Large intestine (tissue), 3 donors: ENCODE results near the gene TMEM178B. TPM values are rescaled to one million over a fixed set of nuclear protein-coding genes. Genes with fewer than 3 reads are reported as not detected.

Experiments
- DNase-seq, 2 donors: peaks; one replicate each; pipeline versions ENCODE4 v3.0.0 to v3.0.0-alpha.2; 2013
- H3K27ac ChIP-seq: one replicate; pipeline ENCODE4 v1.5.1; 2013; ENCODE audit warnings: low read length
- H3K27me3 ChIP-seq: 2 replicates; pipeline ENCODE4 v1.6.1; 2013; ENCODE audit warnings: low read length; ENCODE audit not compliant: control insufficient read depth, insufficient read depth
- H3K36me3 ChIP-seq: 2 replicates; pipeline ENCODE4 v1.6.1; 2013; ENCODE audit warnings: low read length; ENCODE audit not compliant: control insufficient read depth, insufficient read depth
- H3K4me1 ChIP-seq: one replicate; pipeline ENCODE4 v1.6.1; 2013; ENCODE audit warnings: low read length; ENCODE audit not compliant: control insufficient read depth, insufficient read depth
- H3K4me3 ChIP-seq: one replicate; pipeline ENCODE4 v1.5.1; 2013; ENCODE audit warnings: low read length
- H3K9me3 ChIP-seq: one replicate; pipeline ENCODE4 v1.6.1; 2013; ENCODE audit warnings: mild to moderate bottlenecking, low read depth, low read length, moderate library complexity; ENCODE audit not compliant: control insufficient read depth
- WGBS: methylation state at CpG from one replicate; pipeline ENCODE4 v1.1.5; 2013; ENCODE audit warnings: low lambda C conversion rate; ENCODE audit not compliant: insufficient coverage; 5-methylcytosine and 5-hydroxymethylcytosine counted together
- polyA plus RNA-seq: library from polyadenylated mRNA; unstranded; fragments of 120-200 nt; gene quantifications from one replicate; pipeline ENCODE4 v1.2.1, GENCODE V29; 2013

The TMEM178B gene
- polyA plus RNA-seq, 1 donor = 2.2 TPM

DNA sequence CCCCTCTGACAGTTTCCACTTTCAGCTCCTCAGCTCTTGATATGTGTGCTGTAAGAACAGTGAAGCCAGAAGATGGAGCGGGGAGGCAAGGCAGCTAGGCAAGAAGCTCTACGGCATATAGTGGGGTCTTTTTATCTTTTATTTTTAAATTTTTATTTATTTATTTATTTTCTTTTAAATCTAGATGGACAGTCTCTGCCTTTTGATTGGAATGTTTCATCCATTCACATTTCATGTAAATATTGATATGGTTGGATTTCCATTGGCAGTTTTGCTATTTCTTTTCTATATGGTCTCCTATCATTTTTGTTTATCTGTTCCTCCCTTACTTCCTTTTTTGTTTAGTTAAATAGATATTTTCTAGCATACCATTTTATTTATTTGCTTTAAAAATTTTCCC lies 183.7 kb downstream of the TMEM178B start:
- no peak overlapping the region for H3K27ac ChIP-seq
- no peaks in the 10 kb centered on the region for H3K36me3 ChIP-seq
- H3K4me3 ChIP-seq = no peak overlapping the region
- WGBS = 0% methylated on average over 1 of the region's 2 CpGs
- no peaks in the 10 kb centered on the region for H3K4me1 ChIP-seq
- no peaks in the 10 kb centered on the region for H3K27me3 ChIP-seq
- no peak for DNase-seq
- H3K9me3 ChIP-seq = no peaks in the 10 kb centered on the region

- Histone ChIP-seq H3K27ac (no peak overlapping the region), H3K36me3 (no peaks in the 10 kb centered on the region), H3K27me3 (no peaks in the 10 kb centered on the region), H3K4me3 (no peak overlapping the region), H3K9me3 (no peaks in the 10 kb centered on the region), H3K4me1 (no peaks in the 10 kb centered on the region)
- DNase-seq = no peak
- 57% methylated on average over 5 of the region's 5 CpGs for WGBS
Measured at GRCh38 chr7:141258559-141258958, 184.7 kb downstream of the TMEM178B start.

DNA sequence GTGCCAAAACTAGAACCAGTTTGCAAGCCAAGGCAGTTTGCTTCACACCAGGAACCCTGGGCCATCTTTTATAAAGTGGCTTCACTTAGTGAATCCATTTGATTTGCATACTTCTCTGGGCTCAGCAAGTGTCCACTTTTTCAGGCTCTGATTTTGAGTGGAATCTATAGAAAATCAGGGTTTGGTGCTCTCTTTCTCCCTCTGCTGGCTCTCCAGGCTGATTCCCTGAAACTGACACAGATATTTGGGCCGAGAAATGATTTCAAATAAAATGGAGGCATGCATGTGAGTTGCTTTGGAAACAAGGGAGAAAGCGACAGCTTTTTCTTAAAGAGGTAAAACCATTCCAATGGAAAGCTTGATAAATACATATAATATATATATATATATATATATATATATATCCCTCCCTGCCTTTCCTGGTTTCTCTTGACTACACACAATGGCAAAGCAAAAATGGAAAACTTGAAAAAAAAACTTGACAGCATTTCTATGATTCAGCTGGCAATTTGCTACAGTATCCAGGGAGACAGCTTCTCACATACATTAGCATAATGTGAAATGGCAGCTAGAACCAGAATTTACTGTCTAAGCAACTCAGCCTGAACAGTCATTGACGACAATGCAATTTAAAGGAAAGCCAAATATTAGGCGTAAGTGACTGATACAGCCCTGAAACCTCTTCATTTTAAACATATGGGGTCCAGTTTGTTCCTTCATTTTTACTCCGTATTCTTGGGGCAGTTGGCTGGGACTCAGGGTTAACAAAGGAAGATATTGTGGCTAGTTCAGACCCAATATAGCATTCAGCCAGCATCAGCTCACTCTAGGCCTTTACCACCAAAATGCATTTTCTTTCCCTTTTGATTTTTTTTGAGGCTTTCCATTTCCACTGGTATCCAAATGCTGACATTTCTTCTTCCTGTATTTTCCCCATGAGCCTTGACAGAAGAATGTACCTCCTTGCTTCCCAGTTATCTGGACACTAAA lies 188.5 kb downstream of the TMEM178B start:
- H3K27me3 ChIP-seq = no peaks in the 10 kb centered on the region
- H3K4me3 ChIP-seq = no peak overlapping the region
- no peak overlapping the region for H3K27ac ChIP-seq
- DNase-seq = no peak
- H3K4me1 ChIP-seq = no peaks in the 10 kb centered on the region
- no peaks in the 10 kb centered on the region for H3K36me3 ChIP-seq
- WGBS = no CpG with 5 or more reads among the region's 5 CpGs
- no peaks in the 10 kb centered on the region for H3K9me3 ChIP-seq

- DNase-seq = no peak
- no CpG with 5 or more reads among the region's 2 CpGs for WGBS
- Histone ChIP-seq H3K36me3 (no peaks in the 10 kb centered on the region), H3K27ac (no peak overlapping the region), H3K9me3 (no peaks in the 10 kb centered on the region), H3K4me1 (no peaks in the 10 kb centered on the region), H3K27me3 (no peaks in the 10 kb centered on the region), H3K4me3 (no peak overlapping the region)
Measured at GRCh38 chr7:141263508-141263907, 189.6 kb downstream of the TMEM178B start.

DNA sequence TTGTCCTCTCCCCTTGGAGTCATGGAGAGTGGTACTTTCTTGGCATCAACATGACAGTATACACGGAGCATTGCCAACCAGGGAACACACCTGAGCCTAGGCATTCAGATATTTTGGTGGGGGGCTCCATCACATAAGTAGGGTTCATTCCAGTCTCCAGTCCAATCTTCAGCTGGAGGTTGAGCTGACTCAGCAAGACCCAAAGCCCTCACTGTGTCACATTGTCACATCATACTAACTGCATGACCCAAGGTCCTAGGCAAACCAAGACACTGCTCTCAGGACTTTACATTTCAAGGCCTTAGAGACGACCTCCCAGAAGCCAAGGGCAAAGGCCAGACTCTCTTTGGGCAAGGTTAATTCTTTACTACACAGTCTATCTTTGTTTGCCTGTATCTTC lies 190.1 kb downstream of the TMEM178B start:
- Histone ChIP-seq H3K4me1 (no peaks in the 10 kb centered on the region), H3K36me3 (no peaks in the 10 kb centered on the region), H3K9me3 (no peaks in the 10 kb centered on the region), H3K27me3 (no peaks in the 10 kb centered on the region), H3K4me3 (no peak overlapping the region), H3K27ac (no peak overlapping the region)
- no peak for DNase-seq
- no CpG with 5 or more reads among the region's 2 CpGs for WGBS

GRCh38 chr7:141264511-141264910 lies 190.6 kb downstream of the TMEM178B start:
- no peaks in the 10 kb centered on the region for H3K36me3 ChIP-seq
- H3K27me3 ChIP-seq = no peaks in the 10 kb centered on the region
- H3K9me3 ChIP-seq = no peaks in the 10 kb centered on the region
- no peak overlapping the region for H3K27ac ChIP-seq
- 100% methylated on average over 1 of the region's 2 CpGs for WGBS
- H3K4me1 ChIP-seq = no peaks in the 10 kb centered on the region
- DNase-seq = no peak
- H3K4me3 ChIP-seq = no peak overlapping the region

GRCh38 chr7:141265668-141266067 lies 191.8 kb downstream of the TMEM178B start:
- Histone ChIP-seq H3K4me3 (no peak overlapping the region), H3K36me3 (no peaks in the 10 kb centered on the region), H3K27ac (no peak overlapping the region), H3K9me3 (no peaks in the 10 kb centered on the region), H3K4me1 (no peaks in the 10 kb centered on the region), H3K27me3 (no peaks in the 10 kb centered on the region)
- DNase-seq = no peak
- WGBS = 100% methylated on average over 1 of the region's 2 CpGs

GRCh38 chr7:141268614-141269013 lies 194.8 kb downstream of the TMEM178B start:
- no peaks in the 10 kb centered on the region for H3K27me3 ChIP-seq
- no peaks in the 10 kb centered on the region for H3K9me3 ChIP-seq
- 29% methylated on average over 1 of the region's 3 CpGs for WGBS
- H3K36me3 ChIP-seq = no peaks in the 10 kb centered on the region
- H3K4me3 ChIP-seq = no peak overlapping the region
- peak; percentile 38 to 80 for DNase-seq
- no peak overlapping the region for H3K27ac ChIP-seq
- H3K4me1 ChIP-seq = no peaks in the 10 kb centered on the region

DNA sequence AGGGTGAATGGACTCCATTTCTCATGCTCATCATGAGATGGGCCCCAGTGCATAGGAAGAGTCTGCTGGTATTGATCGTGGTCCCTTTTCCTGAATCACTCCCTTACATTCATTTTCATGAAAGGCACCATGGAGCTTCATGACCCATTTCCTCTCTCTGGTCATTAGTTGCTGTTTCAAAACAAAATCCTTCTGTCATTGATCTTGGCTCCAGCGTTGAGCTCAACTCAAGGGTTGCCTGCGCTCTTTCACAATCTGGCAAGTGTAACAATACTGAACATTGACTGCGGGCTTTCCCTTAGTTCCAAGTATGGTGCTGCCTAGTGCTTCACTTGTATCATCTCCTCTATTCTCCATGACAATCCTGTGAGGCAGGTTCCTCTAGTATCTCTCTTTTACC lies 197.6 kb downstream of the TMEM178B start:
- Histone ChIP-seq H3K36me3 (no peaks in the 10 kb centered on the region), H3K27me3 (no peaks in the 10 kb centered on the region), H3K9me3 (no peaks in the 10 kb centered on the region), H3K27ac (no peak overlapping the region), H3K4me3 (no peak overlapping the region), H3K4me1 (no peaks in the 10 kb centered on the region)
- DNase-seq = no peak
- no CpG with 5 or more reads among the region's 4 CpGs for WGBS

DNA sequence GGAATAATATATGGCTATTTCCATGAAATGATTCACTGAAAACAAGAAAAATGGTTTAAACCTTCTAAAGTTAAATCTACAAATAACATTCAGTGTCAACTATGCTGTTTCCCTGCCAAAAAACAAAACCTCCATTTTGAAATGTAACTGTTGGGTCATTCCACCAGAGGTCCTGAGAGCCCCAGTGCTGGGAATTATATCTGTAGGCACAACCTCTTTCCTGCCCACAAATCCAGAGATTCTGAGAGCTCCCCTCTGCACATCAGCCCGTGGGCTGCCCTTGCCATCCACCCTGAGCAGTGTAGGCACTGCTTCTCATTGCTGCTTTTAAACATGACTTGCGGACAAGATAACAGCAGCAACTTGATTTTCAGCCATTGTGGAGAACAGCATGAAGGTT lies 198.6 kb downstream of the TMEM178B start:
- no CpG with 5 or more reads among the region's 2 CpGs for WGBS

GRCh38 chr7:141275350-141275749 lies 201.5 kb downstream of the TMEM178B start:
- DNase-seq = no peak
- no CpG with 5 or more reads among the region's 2 CpGs for WGBS
- no peaks in the 10 kb centered on the region for H3K27me3 ChIP-seq

More for the DNA sequence above, 198.6 kb downstream of the TMEM178B start:
- Histone ChIP-seq H3K4me1 (no peaks in the 10 kb centered on the region), H3K36me3 (no peaks in the 10 kb centered on the region), H3K27ac (no peak overlapping the region), H3K4me3 (no peak overlapping the region), H3K27me3 (no peaks in the 10 kb centered on the region), H3K9me3 (no peaks in the 10 kb centered on the region)
- no peak for DNase-seq

More at GRCh38 chr7:141275350-141275749, 201.5 kb downstream of the TMEM178B start:
- Histone ChIP-seq H3K36me3 (no peaks in the 10 kb centered on the region), H3K9me3 (no peaks in the 10 kb centered on the region), H3K27ac (no peak overlapping the region), H3K4me3 (no peak overlapping the region), H3K4me1 (no peaks in the 10 kb centered on the region)
